Measurements from ENCODE around the gene IQCB1. TPM values are rescaled to one million over a fixed set of nuclear protein-coding genes. Genes with fewer than 3 reads are reported as not detected.

IQCB1 gene
- polyA plus RNA-seq, 1 of the 3 experiments (the other 2 are of a cell fraction): 10.4 TPM

DNA sequence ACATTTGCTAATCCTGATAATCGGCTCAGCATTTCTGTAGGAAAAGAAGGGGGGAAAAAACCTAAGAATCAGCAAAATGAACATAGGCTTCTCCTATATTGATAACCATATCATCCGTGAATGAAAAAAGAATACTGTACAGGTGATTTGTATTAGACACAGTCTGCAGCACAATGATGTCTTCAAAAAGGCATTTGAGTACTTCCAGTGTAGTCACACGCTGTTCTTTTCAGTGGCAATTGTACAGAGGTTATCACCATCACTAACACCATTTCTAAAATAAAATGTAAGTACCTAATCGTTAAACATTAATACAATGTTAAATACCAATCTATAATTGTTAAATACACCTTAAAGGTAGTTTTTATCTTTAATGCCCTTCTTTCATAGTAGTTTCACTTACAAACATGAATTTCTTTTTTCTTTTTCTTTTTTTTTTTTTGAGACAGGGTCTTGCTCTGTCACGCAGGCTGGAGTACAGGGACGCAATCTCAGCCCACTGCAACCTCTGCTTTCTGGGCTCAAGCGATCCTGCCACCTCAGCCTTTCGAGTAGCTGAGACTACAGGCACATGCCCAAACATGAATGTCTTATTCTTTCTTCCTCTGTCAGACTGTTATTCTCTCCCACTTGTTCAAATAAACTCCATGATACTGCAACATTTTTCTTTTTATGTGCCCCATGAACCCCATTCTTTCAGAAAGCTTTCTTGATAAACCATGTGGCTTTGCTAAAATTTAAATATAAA is 103.7 kb downstream of the IQCB1 start:
- peaks cover 16% of the 10 kb centered on the region for H3F3A ChIP-seq (replicated peaks; ENCODE audit: insufficient read depth)
- H3K4me3 ChIP-seq (ENCODE audit: low read depth in 2 of 2, low read length in 1 of 2): no peak overlapping the region
- POLR2A ChIA-PET: no interaction called here
- peaks cover 71% of the 10 kb centered on the region for H3K79me2 ChIP-seq (ENCODE audit: insufficient read depth)
- WGBS (ENCODE audit: low lambda C conversion rate): 94% methylated on average over 8 of the region's 8 CpGs
- H3K9ac ChIP-seq: no peak overlapping the region
- H2AFZ ChIP-seq (ENCODE audit: low read depth): no peak overlapping the region
- H3K9me2 ChIP-seq: no peaks in the 10 kb centered on the region
- no peaks in the 10 kb centered on the region for H3K27me3 ChIP-seq (ENCODE audit: insufficient read depth)
- H3K4me1 ChIP-seq (ENCODE audit: control insufficient read depth in 1 of 2, insufficient read depth in 2 of 2, low read depth in 1 of 2, low read length in 1 of 2): peaks cover 0 to 6% of the 10 kb centered on the region in 2 experiments; a peak in 3 of 4 replicates
- no peaks in the 10 kb centered on the region for H3K9me3 ChIP-seq
- peaks cover 12% of the 10 kb centered on the region for H4K20me1 ChIP-seq (ENCODE audit: insufficient read depth)
- peaks cover 34 to 40% of the 10 kb centered on the region in 2 experiments for H3K36me3 ChIP-seq (replicated peaks in 1 of 2; ENCODE audit: control insufficient read depth in 1 of 2, insufficient read depth in 2 of 2, low read length in 1 of 2)
- CTCF ChIA-PET: interaction anchor here (1.5 kb wide), 1 partner anchor 12 kb away, joined by 3 read pairs; no protein-coding TSS in a partner anchor
- no peak for TF ChIP-seq FOXM1 (IDR thresholded peaks at IDR 0.05; ENCODE audit: low read depth)
- no peak for TF ChIP-seq TAF1 (IDR thresholded peaks at IDR 0.05; ENCODE audit: borderline replicate concordance, low read depth, low read length)
- TF ChIP-seq NFIC (IDR thresholded peaks at IDR 0.05; ENCODE audit: borderline replicate concordance): no peak
- TF ChIP-seq IRF3 (IDR thresholded peaks at IDR 0.05; ENCODE audit: low read depth, low read length): no peak
- TF ChIP-seq RFX5 (IDR thresholded peaks at IDR 0.05; ENCODE audit: low read length): no peak
- TF ChIP-seq MXI1 (IDR thresholded peaks at IDR 0.05; ENCODE audit: low read depth, low read length): no peak
- TF ChIP-seq TCF12 (IDR thresholded peaks at IDR 0.05): no peak
- no peak for TF ChIP-seq RCOR1 (IDR thresholded peaks at IDR 0.05; ENCODE audit: low read length)
- no peak for TF ChIP-seq MEF2A (IDR thresholded peaks at IDR 0.05; ENCODE audit: borderline replicate concordance, low read depth)
- no peak overlapping the region; a peak in 1 of 4 replicates for H3K27ac ChIP-seq (ENCODE audit: low read depth in 2 of 2, low read length in 1 of 2)
- no peak overlapping the region for H3K4me2 ChIP-seq
- no peak for DNase-seq

DNA sequence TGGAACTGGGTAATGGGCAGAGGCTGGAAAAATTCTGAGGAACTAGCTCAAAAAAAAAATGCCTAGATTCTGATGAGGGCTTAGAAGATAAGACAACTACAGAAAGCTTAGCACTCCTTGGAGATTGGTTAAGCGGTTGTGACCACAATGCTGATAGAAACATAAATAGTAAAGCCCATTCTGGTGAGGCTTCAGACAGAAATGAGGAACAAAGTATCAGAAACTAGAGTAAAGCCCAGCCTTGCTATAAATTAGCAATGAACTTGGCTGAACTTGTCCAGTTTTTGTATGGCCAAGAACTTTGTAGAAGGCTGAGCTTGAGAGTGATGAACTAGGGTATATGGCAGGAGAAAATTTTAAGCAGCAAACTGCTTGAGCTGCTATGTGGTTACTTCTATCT is 110.7 kb downstream of the IQCB1 start:
- CTCF ChIA-PET: interaction anchor here (0.6 kb wide), 1 partner anchor 768 kb away, joined by 3 read pairs; no protein-coding TSS in a partner anchor
- Histone ChIP-seq H3K4me1 (ENCODE audit: control insufficient read depth in 1 of 2, insufficient read depth in 2 of 2, low read depth in 1 of 2, low read length in 1 of 2) (no peaks in the 10 kb centered on the region), H3K9me2 (no peaks in the 10 kb centered on the region), H3K27me3 (ENCODE audit: insufficient read depth) (no peaks in the 10 kb centered on the region), H2AFZ (ENCODE audit: low read depth) (no peak overlapping the region), H4K20me1 (ENCODE audit: insufficient read depth) (no peaks in the 10 kb centered on the region), H3F3A (replicated peaks; ENCODE audit: insufficient read depth) (peaks cover 3% of the 10 kb centered on the region), H3K4me3 (ENCODE audit: low read depth in 2 of 2, low read length in 1 of 2) (no peak overlapping the region), H3K36me3 (replicated peaks in 1 of 2; ENCODE audit: control insufficient read depth in 1 of 2, insufficient read depth in 2 of 2, low read length in 1 of 2) (peaks cover 86% of the 10 kb centered on the region in 2 experiments), H3K4me2 (no peak overlapping the region), H3K9ac (no peak overlapping the region), H3K79me2 (ENCODE audit: insufficient read depth) (peaks cover 8% of the 10 kb centered on the region; the same call in 1 of the 2 replicates), H3K27ac (ENCODE audit: low read depth in 2 of 2, low read length in 1 of 2) (no peak overlapping the region), H3K9me3 (no peaks in the 10 kb centered on the region)
- DNase-seq: no peak
- POLR2A ChIA-PET: no interaction called here
- WGBS (ENCODE audit: low lambda C conversion rate): 75% methylated on average over 1 of the region's 1 CpG
- TF ChIP-seq RXRA (IDR thresholded peaks at IDR 0.05; ENCODE audit: borderline replicate concordance, low read depth): no peak
- no peak for TF ChIP-seq USF1 (IDR thresholded peaks at IDR 0.05; ENCODE audit: borderline replicate concordance, low read depth)
- no peak for TF ChIP-seq YY1 (IDR thresholded peaks at IDR 0.05; ENCODE audit: low read depth)
- no peak for TF ChIP-seq FOXJ3 (CRISPR knock-in tag; IDR thresholded peaks at IDR 0.05)
- TF ChIP-seq FOSL2 (IDR thresholded peaks at IDR 0.05; ENCODE audit: borderline replicate concordance, low read depth): no peak
- TF ChIP-seq FOXM1 (IDR thresholded peaks at IDR 0.05; ENCODE audit: low read depth): no peak
- TF ChIP-seq SIN3A (IDR thresholded peaks at IDR 0.05; ENCODE audit: borderline replicate concordance, low read depth, low read length): no peak
- TF ChIP-seq IRF3 (IDR thresholded peaks at IDR 0.05; ENCODE audit: low read depth, low read length): no peak
- TF ChIP-seq TEAD4 (IDR thresholded peaks at IDR 0.05; ENCODE audit: borderline replicate concordance, insufficient read depth): no peak
- no peak for TF ChIP-seq JUND (IDR thresholded peaks at IDR 0.05)
- TF ChIP-seq, protein P1, sequence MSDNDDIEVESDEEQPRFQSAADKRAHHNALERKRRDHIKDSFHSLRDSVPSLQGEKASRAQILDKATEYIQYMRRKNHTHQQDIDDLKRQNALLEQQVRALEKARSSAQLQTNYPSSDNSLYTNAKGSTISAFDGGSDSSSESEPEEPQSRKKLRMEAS (IDR thresholded peaks at IDR 0.05; ENCODE audit: low read depth): no peak
- no peak for TF ChIP-seq TAF1 (IDR thresholded peaks at IDR 0.05; ENCODE audit: borderline replicate concordance, low read depth, low read length)
- TF ChIP-seq, protein P2, sequence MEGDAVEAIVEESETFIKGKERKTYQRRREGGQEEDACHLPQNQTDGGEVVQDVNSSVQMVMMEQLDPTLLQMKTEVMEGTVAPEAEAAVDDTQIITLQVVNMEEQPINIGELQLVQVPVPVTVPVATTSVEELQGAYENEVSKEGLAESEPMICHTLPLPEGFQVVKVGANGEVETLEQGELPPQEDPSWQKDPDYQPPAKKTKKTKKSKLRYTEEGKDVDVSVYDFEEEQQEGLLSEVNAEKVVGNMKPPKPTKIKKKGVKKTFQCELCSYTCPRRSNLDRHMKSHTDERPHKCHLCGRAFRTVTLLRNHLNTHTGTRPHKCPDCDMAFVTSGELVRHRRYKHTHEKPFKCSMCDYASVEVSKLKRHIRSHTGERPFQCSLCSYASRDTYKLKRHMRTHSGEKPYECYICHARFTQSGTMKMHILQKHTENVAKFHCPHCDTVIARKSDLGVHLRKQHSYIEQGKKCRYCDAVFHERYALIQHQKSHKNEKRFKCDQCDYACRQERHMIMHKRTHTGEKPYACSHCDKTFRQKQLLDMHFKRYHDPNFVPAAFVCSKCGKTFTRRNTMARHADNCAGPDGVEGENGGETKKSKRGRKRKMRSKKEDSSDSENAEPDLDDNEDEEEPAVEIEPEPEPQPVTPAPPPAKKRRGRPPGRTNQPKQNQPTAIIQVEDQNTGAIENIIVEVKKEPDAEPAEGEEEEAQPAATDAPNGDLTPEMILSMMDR (IDR thresholded peaks at IDR 0.05): no peak
- TF ChIP-seq SMC3 (IDR thresholded peaks at IDR 0.05; ENCODE audit: low read depth, low read length): no peak

Data from SK-N-SH (cell line).